Measurements from ENCODE around the gene HTRA3.

The HTRA3 gene

GRCh38 chr4:8344377-8344776 is 74.8 kb downstream of the HTRA3 start:
- Histone ChIP-seq H3K27me3 (peaks cover 0 to 30% of the 10 kb centered on the region in 2 donors), H3K4me1 (peaks cover 0 to 7% (median 2%) of the 10 kb centered on the region in 4 donors), H3K27ac (no peak overlapping the region), H3K4me3 (no peak overlapping the region), H3K9me3 (no peaks in the 10 kb centered on the region), H3K36me3 (no peaks in the 10 kb centered on the region)
- DNase-seq, result peak in 1 of 2 donors; percentile 32
- no peak for TF ChIP-seq CTCF (IDR thresholded peaks at IDR 0.05)
- intact Hi-C loops (cut with DNase I; ENCODE audit: low total_unique reads), result no loop called here

DNA sequence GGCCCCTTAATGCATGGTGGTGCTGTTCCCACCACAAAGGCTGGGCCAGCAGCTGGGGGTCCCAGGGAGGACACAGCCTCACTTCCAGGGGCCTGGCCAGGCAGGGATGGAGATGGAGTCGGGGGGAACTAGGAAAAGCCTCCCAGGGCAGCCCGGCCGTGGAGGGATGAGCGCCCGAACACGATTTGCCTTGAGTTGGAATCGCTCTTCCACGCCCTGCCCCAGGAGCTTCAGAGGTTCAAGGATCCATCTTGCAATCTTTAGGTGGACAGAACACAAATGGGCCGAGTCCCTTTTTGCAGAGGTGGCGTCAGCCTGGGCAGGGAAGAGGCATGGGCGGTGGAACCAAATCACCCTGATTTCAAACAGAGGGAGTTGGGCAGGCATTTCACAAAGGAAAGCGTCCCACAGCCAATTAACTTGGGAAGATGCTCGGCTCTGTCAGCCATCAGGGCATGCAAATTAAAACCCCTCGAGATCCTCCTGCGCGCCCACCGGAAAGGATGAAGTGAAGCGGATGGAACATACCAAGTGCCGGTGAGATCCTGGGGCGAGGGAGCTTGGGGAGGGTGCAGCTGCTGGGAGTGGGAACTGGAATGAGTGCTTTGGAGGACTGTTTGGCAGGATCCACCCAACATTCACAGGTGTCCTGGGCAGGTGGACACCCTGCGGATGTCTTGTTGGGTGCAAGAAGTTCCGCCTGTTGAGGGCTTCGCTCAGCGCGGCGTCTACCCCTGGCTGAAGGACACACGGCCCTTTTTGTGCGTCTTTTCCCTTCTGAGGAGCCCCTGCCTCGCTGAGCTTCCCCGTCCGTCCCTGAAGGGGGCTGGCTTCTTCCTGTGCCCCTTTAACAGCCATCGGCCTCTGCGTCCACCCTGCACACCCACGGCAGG is 75.7 kb downstream of the HTRA3 start:
- Histone ChIP-seq H3K4me1 (peaks cover 0 to 7% (median 2%) of the 10 kb centered on the region in 4 donors), H3K4me3 (no peak overlapping the region), H3K9me3 (no peaks in the 10 kb centered on the region), H3K27me3 (peaks cover 0 to 30% of the 10 kb centered on the region in 2 donors), H3K27ac (no peak overlapping the region), H3K36me3 (no peaks in the 10 kb centered on the region)
- intact Hi-C loops (cut with DNase I; ENCODE audit: low total_unique reads), result no loop called here
- DNase-seq, result peak in 1 of 2 donors; percentile 51
- TF ChIP-seq CTCF (IDR thresholded peaks at IDR 0.05), result no peak

DNA sequence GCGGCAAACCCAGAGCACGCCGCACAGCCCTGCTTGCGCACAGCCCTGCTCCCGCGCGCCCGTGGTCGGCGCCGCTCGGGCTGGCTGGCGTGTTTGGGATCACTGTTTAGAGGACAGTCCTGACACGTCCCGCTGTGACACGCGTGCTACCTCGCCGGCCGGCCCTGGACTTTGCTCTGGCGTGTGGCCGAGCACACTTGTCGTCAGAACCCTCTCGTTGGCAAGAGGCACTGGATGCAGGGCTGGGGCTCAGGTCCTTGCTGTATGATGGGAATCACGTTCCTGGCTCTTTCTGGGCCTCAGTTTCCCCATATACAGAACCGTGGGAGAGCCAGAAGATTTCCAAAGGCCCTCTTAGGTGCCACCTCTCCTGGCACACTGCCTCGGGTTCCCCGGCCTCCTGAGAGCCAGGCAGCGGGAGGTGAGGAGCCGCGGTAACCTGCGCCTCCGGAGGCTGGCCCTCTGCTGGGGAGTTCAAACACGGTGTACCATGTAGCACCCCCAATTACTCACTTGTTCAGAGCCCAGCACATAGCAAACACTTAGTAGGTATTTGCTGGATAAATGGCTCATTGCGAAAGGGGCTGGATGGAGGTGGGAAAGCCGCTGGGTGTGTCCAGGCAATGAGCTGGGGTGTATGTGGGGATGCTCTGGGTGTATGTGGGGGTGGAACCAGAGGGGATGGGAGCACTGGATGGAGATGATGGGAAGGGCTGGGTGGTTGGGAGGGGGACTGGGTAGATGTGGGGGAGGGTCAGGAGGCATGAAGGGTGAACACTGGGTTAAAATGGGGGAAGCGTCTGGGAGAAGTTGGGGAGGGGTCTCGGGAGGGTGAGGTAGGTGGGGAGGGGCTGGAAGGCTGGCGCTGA is 76.6 kb downstream of the HTRA3 start:
- H3K9me3 ChIP-seq, result no peaks in the 10 kb centered on the region
- H3K4me1 ChIP-seq, result peaks cover 0 to 3% (median 0%) of the 10 kb centered on the region in 4 donors
- intact Hi-C loops (cut with DNase I; ENCODE audit: low total_unique reads), result no loop called here
- no peak overlapping the region for H3K4me3 ChIP-seq
- TF ChIP-seq CTCF (IDR thresholded peaks at IDR 0.05), result no peak
- H3K27me3 ChIP-seq, result peaks cover 0 to 30% of the 10 kb centered on the region in 2 donors
- H3K27ac ChIP-seq, result no peak overlapping the region
- no peaks in the 10 kb centered on the region for H3K36me3 ChIP-seq
- peak in 1 of 2 donors; percentile 60 for DNase-seq

DNA sequence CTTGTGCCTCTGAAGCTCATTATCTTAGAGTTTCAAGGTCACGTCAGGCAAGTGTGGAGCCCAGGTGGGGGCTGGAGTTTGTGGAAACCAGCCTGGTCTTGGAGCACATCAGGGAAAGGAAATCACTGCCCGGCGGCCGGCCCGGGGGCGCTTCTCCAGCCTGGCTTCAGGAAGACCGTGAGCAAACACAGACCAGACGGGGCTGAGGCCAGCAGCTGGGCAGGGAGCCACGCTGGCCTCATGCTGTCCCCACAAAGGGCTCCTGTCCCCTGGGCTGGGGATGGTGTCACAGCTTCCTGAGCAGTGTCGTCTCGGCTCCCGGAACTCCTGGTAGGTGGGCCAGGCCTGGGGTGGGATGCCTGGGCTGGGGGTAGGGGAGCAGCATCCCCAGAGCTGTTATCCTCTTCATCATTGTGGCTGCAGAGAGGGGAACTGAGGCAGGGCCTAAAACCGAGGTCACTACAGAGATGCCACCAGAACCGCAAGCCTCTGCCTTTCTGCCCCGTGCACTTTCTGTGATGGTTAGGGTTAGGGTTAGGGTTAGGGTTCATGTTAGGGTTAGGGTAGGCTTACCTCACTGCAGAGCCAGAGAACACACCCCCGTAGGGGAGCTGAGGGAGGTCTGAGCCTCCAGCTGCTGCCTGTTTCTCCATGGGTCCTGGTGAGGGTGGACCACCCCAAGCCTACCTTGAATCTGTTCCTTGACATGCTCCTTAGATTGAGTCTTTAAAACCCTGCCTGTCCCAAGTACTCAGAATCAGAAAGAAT is 77.5 kb downstream of the HTRA3 start:
- H3K4me3 ChIP-seq, result no peak overlapping the region
- H3K36me3 ChIP-seq, result no peaks in the 10 kb centered on the region
- DNase-seq, result peak; percentile 9 to 44
- H3K27ac ChIP-seq, result no peak overlapping the region
- no peak for TF ChIP-seq CTCF (IDR thresholded peaks at IDR 0.05)
- H3K9me3 ChIP-seq, result no peaks in the 10 kb centered on the region
- H3K4me1 ChIP-seq, result peaks cover 0 to 6% (median under 1%) of the 10 kb centered on the region in 4 donors
- intact Hi-C loops (cut with DNase I; ENCODE audit: low total_unique reads), result no loop called here
- peaks cover 0 to 26% of the 10 kb centered on the region in 2 donors for H3K27me3 ChIP-seq

DNA sequence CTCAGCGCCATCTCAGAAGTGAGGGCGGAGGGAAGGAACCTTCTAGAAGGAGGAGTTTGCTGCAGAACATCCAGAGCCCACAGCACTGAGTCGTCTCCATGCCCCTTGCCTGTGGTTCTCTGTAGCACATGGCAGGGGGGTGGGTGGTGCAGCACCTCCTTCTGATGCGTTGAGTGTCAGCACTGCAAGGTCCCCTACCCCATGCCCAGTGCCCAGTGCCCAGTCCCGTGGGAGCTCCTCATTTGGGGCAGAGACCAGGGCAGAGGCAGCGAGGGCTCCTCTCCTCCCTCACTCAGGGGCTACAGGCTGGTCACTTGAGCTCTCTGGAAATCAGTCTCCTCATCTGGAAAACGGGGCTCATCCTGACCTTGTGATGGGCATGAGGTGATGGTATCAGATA is 78.1 kb downstream of the HTRA3 start:
- DNase-seq, result peak; percentile 9 to 39
- H3K9me3 ChIP-seq, result no peaks in the 10 kb centered on the region
- no peaks in the 10 kb centered on the region for H3K36me3 ChIP-seq
- intact Hi-C loops (cut with DNase I; ENCODE audit: low total_unique reads), result no loop called here
- peaks cover 0 to 26% of the 10 kb centered on the region in 2 donors for H3K27me3 ChIP-seq
- no peak overlapping the region for H3K27ac ChIP-seq
- TF ChIP-seq CTCF (IDR thresholded peaks at IDR 0.05), result no peak
- peaks cover 0 to 12% (median 4%) of the 10 kb centered on the region in 4 donors for H3K4me1 ChIP-seq
- no peak overlapping the region for H3K4me3 ChIP-seq

Measured in tibial artery (tissue), 4 donors.